Stimulated activated effector memory CD8-positive, alpha-beta T cell treated with anti-CD3 and anti-CD28 coated beads, Interleukin-12 subunit alpha, Interleukin-12 subunit beta, amount 100 ng/mL, for 72 hours (primary cell): ENCODE results near the gene MAP2K3.
"Not testable (repeated sequence)": the region's sequence is repeated elsewhere in the genome, so short reads cannot be mapped to it uniquely, and the experiment has no call there.

Experiments
- ATAC-seq: fragments of 150-1000 bp; cut with Tn5 transposase; 2 replicates; pipeline ENCODE4 v1.10.0; 2021
- DNase-seq, 2 donors: peaks; one replicate each; pipeline ENCODE4 v3.0.0; 2021 to 2022; ENCODE audit warnings: low spot score in 2 of 2
- H3K27ac Mint-ChIP-seq: one replicate; pipeline ENCODE4 v1.8.0; 2022; ENCODE audit warnings: mild to moderate bottlenecking, mixed read lengths
- H3K36me3 Mint-ChIP-seq: one replicate; pipeline ENCODE4 v1.8.0; 2022; ENCODE audit warnings: mild to moderate bottlenecking, mixed read lengths
- H3K4me1 Mint-ChIP-seq: one replicate; pipeline ENCODE4 v1.8.0; 2022; ENCODE audit warnings: mixed read lengths
- H3K4me3 Mint-ChIP-seq: one replicate; pipeline ENCODE4 v1.8.0; 2022; ENCODE audit warnings: mild to moderate bottlenecking, mixed read lengths
- H3K9me3 Mint-ChIP-seq: one replicate; pipeline ENCODE4 v1.8.0; 2022; ENCODE audit warnings: mixed read lengths

The MAP2K3 gene

GRCh38 chr17:21305431-21306180, 21.1 kb downstream of the MAP2K3 start:
- not testable (repeated sequence) for DNase-seq, ATAC-seq
- peaks cover 18% of the 10 kb centered on the region for H3K4me1 Mint-ChIP-seq

GRCh38 chr17:21306611-21307272, 22.2 kb downstream of the MAP2K3 start:
- DNase-seq, H3K9me3 Mint-ChIP-seq, H3K4me1 Mint-ChIP-seq, ATAC-seq, H3K27ac Mint-ChIP-seq, H3K4me3 Mint-ChIP-seq: not testable (repeated sequence)
- peaks cover 99% of the 10 kb centered on the region for H3K36me3 Mint-ChIP-seq

More at GRCh38 chr17:21305431-21306180, 21.1 kb downstream of the MAP2K3 start:
- H3K4me3 Mint-ChIP-seq, H3K9me3 Mint-ChIP-seq, H3K27ac Mint-ChIP-seq: not testable (repeated sequence)
- H3K36me3 Mint-ChIP-seq, result peaks cover 99% of the 10 kb centered on the region

GRCh38 chr17:21307273-21307625, 22.7 kb downstream of the MAP2K3 start:
- peaks cover 99% of the 10 kb centered on the region for H3K36me3 Mint-ChIP-seq
- H3K4me3 Mint-ChIP-seq, H3K4me1 Mint-ChIP-seq, H3K27ac Mint-ChIP-seq, DNase-seq, H3K9me3 Mint-ChIP-seq, ATAC-seq: not testable (repeated sequence)

DNA sequence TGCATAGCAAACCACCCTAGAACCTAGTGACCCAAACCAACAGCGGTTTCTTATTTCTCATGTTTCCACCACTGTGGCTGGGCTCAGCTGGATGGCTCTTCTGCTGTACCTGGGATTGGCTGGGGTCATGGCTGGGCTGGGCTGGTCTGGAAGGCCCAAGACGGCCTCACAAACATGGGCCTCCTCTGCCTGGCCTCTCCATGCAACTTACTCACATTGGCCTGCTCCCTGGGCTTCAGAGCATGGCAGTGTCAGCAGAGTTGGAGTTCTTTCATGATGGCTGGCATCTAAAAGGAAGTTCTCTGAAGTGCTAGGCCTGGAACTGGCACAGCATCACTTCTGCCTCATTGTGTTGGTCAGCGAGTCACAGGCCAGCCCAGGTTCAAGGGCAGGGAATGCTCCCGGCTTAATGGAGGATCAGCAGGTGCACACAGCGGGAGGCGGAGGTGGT, 24.4 kb downstream of the MAP2K3 start:
- H3K4me3 Mint-ChIP-seq, DNase-seq, ATAC-seq, H3K9me3 Mint-ChIP-seq, H3K4me1 Mint-ChIP-seq, H3K27ac Mint-ChIP-seq: not testable (repeated sequence)
- peaks cover 99% of the 10 kb centered on the region for H3K36me3 Mint-ChIP-seq

DNA sequence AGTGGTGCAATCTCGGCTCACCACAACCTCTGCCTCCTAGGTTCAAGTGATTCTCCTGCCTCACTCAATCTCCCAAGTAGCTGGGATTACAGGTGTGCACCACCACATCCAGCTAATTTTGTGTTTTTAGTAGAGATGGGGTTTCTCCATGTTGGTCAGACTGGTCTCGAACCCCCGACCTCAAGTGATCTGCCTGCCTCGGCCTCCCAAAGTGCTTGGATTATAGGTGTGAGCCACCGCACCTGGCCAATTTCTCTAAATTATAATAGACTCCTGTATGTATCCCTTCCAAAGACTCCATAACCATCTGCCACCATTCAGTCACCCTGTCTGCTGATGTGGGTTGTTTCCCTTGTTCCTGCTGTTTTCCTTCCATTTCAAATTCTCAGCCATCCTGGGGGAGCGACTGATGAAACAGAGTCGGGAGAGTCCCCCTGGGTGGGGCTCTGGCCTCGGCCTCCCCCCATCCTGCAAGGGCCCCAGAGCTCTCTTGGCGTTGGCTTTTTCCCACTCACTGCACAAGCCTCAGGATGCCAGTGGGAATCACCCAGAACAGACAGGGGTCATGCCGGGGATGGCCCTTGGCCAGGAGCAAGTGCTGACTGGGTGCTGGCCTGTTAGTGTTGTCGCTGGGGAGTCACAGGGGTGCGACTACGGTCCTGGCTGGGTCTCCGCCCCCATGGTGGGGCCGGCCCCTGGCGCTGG, 25.7 kb downstream of the MAP2K3 start:
- H3K4me3 Mint-ChIP-seq, DNase-seq, ATAC-seq, H3K4me1 Mint-ChIP-seq, H3K9me3 Mint-ChIP-seq: not testable (repeated sequence)
- H3K27ac Mint-ChIP-seq, result peak overlapping the region; percentile 70
- peaks cover 99% of the 10 kb centered on the region for H3K36me3 Mint-ChIP-seq

DNA sequence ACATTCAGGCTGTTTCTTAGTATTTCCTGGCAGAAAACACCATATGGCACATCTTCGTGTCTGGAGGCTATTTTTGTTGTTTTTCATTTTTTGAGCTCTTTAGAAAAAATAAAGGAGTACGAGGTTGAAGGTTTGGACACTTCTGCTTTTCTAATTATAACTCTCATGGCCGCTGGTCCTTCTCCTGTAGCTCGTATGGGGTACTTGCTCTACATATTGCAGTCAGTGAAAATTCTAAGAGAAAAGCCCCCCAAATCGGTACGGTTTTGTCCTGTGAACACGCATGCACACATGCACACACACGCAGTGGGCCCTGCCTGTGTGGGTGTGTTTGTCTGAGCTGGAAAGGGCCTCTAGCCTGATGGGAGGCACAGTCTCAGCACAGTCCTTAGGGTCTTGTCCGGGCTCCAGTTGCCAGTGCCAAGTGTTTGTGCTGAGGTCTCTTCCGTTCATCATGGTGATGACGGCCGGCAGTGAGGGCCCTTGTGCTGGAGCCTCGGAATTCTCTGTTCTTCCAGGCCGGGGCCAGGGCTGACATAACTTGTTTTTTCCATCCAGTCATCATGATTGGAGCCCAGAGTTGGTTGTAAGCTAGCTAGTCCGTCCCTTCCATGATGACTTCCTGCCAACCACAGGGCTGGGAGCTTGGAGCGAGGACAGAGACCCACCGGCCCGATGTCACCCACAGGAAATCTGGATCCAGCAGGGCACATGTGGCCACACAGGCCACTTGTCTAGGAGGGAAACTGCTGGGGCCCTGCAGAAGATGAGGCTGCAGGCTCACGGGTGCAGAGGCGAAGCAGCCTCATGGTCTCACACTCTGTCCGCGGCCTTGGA, 26.5 kb downstream of the MAP2K3 start:
- not testable (repeated sequence) for DNase-seq, H3K4me1 Mint-ChIP-seq, ATAC-seq, H3K9me3 Mint-ChIP-seq, H3K4me3 Mint-ChIP-seq
- Mint-ChIP-seq H3K36me3 (peaks cover 93% of the 10 kb centered on the region), H3K27ac (peak overlapping the region; percentile 70)

- peaks cover 71% of the 10 kb centered on the region for H3K36me3 Mint-ChIP-seq
- H3K27ac Mint-ChIP-seq, result peak overlapping the region; percentile 26
- no peak overlapping the region for H3K4me3 Mint-ChIP-seq
These were observed 28.8 kb downstream of the MAP2K3 start for GRCh38 chr17:21313320-21313719.

DNA sequence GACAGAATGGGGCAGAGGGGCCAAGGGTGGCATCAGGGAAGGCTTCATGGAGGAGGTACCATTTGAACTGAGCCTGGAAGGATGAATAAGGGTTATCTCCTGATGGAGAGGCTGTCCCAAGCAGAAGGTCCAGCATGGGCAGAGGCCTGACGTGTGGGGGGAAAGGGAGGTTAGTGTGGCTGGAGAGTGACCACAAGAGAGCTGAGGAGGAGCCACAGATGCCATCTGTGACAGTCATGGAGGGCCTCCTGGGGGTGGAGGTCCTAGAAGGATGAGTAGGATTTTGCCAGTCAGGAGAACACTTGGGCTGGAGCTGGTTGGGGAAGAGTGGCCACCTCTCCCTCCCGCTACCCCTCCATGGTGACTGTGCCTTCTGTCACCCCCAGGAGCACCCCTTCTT, 29.2 kb downstream of the MAP2K3 start:
- DNase-seq, ATAC-seq, H3K4me1 Mint-ChIP-seq, H3K4me3 Mint-ChIP-seq, H3K9me3 Mint-ChIP-seq: not testable (repeated sequence)
- Mint-ChIP-seq H3K36me3 (peaks cover 66% of the 10 kb centered on the region), H3K27ac (peak overlapping the region; percentile 26)

More at GRCh38 chr17:21313320-21313719, 28.8 kb downstream of the MAP2K3 start:
- no peak for DNase-seq
- H3K9me3 Mint-ChIP-seq, result peaks cover 2% of the 10 kb centered on the region
- no peaks in the 10 kb centered on the region for H3K4me1 Mint-ChIP-seq
- ATAC-seq, result no peak

DNA sequence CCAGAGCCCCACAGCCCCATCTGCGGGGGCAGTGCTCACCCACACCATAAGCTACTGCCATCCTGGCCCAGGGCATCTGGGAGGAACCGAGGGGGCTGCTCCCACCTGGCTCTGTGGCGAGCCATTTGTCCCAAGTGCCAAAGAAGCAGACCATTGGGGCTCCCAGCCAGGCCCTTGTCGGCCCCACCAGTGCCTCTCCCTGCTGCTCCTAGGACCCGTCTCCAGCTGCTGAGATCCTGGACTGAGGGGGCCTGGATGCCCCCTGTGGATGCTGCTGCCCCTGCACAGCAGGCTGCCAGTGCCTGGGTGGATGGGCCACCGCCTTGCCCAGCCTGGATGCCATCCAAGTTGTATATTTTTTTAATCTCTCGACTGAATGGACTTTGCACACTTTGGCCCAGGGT, 29.8 kb downstream of the MAP2K3 start:
- DNase-seq, H3K9me3 Mint-ChIP-seq, ATAC-seq, H3K4me3 Mint-ChIP-seq, H3K4me1 Mint-ChIP-seq: not testable (repeated sequence)
- H3K27ac Mint-ChIP-seq, result peak overlapping the region; percentile 26
- H3K36me3 Mint-ChIP-seq, result peaks cover 61% of the 10 kb centered on the region

- H3K27ac Mint-ChIP-seq, H3K4me1 Mint-ChIP-seq, H3K9me3 Mint-ChIP-seq, ATAC-seq, H3K4me3 Mint-ChIP-seq, DNase-seq: not testable (repeated sequence)
- H3K36me3 Mint-ChIP-seq, result peaks cover 57% of the 10 kb centered on the region
These were observed 30.2 kb downstream of the MAP2K3 start for GRCh38 chr17:21314701-21315111.

DNA sequence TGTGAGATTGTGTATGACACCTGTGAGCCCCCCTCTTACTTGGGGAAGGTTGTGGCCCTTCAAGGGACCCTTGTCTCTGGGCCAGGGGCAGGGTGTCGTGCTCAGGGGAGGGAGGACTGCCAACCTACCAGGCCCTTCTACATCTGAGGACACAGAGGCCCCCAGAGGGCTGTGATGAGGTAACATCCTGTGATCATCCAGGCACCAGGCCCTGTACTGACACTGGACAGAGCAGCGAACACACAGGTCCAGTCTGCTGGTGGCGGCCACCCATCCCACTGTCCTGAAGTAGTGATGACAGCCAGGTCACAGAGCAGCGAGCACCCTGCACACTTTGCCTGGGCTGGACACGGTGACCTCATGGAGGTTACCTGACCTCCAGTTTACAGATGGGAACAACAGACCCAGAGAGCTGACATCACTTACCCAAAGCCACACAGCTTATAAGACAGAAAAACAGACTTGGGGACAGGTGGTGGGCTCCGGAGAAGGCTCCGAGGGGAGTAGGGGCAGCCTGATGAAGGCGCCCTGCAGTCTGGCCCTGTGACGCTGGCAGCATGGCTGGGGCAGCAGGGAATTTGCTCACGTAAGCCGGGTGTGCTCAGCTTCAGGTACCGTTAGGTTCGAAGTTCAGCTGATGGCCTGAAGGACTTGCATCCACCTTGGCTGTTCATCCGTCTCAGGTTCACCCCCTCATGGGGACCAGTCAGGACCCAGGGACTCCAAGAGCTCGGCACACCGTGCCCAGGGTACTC, 30.9 kb downstream of the MAP2K3 start:
- not testable (repeated sequence) for DNase-seq, H3K4me3 Mint-ChIP-seq, H3K9me3 Mint-ChIP-seq, ATAC-seq, H3K4me1 Mint-ChIP-seq, H3K27ac Mint-ChIP-seq
- peaks cover 50% of the 10 kb centered on the region for H3K36me3 Mint-ChIP-seq

DNA sequence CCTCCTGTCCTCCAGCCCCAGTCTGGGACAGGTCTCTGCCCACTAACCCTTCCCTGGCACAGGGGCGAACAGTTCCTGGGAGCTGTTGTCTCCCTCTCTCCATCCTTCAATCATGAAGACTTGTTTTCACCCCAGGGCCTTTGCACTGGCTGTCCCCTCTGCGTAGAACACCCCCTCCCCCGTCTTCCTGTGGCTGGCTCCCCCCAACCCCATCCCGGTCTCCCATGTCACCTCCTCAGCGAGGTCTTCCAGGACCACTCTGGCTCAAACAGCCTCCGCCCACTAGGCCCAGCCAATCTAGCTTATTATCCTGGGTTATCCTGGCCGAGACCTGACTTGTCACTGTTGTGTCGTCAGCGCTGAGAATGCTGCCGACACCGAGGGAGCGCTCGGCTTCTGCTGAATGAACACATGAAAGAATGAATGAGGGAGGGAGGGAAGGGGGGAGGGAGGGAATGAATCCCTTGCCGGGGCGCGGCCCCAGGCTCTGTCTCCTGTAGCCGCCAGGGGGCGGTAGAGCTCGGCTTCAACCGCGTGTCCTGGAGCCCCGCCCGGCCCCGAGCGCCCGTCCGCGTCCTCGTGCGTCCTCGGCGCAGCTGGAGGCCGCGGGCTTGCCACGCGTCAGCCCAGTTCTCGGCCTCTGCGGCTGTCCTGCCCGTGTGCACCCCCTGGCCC, 31.8 kb downstream of the MAP2K3 start:
- DNase-seq, H3K4me1 Mint-ChIP-seq, H3K9me3 Mint-ChIP-seq, H3K4me3 Mint-ChIP-seq, H3K27ac Mint-ChIP-seq: not testable (repeated sequence)
- peak; percentile 78 for ATAC-seq
- H3K36me3 Mint-ChIP-seq, result peaks cover 41% of the 10 kb centered on the region

- DNase-seq, H3K9me3 Mint-ChIP-seq, H3K27ac Mint-ChIP-seq, H3K4me1 Mint-ChIP-seq, H3K4me3 Mint-ChIP-seq: not testable (repeated sequence)
- H3K36me3 Mint-ChIP-seq, result peaks cover 34% of the 10 kb centered on the region
- peak; percentile 25 for ATAC-seq
These were observed 32.5 kb downstream of the MAP2K3 start for GRCh38 chr17:21316887-21317500.
